ENCODE results near the gene ERGIC3.

The ERGIC3 gene

DNA sequence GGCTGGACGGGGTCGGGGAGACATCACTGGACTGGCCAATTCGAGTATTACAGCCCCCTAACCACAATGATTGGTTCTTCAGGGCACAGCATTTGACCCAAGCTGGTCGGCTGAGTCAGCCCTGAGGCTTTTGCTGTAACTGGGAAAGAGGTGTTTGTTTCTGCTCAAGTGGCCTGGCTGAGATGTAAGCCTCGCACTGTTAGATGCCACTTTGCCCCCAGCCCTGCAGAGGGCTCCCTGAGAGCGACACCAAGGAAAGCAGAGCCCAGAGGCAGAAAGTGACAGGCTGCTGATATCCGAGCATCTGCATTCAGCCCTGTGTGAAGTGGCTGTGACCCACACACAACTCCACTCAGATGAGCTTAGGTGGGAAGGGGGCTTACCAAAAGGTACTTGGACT lies 19.4 kb downstream of the ERGIC3 start:
- DNase-seq (ENCODE audit: low read depth in 2 of 2): no peak

DNA sequence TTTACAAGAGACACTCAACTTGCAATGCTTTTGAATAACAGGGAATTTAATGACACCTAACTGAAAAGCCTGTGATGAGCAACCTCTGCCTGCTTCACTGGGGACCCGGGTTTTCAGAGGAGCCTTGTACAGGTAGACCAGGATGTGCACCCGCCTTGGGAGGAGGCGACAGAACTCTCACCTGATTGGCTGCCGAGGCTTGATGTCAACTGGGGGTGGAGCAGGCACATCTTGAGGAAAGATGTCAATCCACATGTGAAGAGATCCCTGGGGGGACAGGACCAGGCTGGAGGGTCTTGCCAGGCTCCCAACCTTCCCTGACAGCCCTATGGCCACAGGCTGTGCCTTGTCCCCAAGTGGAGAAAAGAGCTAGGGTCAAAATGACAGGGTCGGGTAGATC lies 19.8 kb downstream of the ERGIC3 start:
- no peak for DNase-seq (ENCODE audit: low read depth in 2 of 2)

DNA sequence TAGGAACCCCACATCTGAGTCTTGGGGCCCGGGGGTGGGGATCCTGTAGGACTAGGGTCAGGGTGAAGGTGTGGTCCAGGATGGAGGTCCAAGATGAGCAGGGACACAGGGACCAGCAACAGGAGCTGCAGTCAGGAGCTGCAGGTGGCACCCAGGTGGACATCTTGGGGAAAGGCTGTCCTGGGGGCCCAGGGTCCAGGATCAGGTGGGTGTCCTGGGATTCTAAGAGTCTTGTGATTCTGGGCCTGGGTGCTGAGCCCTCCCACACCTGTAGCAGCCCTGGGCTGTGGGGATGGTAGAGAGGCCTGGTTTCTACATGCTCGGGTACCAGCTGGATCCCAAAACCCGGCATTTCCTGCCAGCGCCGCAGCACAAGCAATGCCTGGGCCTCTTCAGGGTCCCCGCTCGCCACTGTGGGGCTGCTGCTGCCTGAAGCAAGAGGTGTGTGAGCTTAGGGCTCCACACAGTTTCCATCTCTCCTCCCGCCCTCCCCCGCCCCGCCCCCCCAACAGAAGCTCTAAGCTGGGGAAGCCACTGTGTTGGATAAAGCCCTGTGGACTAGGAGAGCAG lies 20.7 kb downstream of the ERGIC3 start:
- DNase-seq (ENCODE audit: low read depth in 2 of 2): no peak

DNA sequence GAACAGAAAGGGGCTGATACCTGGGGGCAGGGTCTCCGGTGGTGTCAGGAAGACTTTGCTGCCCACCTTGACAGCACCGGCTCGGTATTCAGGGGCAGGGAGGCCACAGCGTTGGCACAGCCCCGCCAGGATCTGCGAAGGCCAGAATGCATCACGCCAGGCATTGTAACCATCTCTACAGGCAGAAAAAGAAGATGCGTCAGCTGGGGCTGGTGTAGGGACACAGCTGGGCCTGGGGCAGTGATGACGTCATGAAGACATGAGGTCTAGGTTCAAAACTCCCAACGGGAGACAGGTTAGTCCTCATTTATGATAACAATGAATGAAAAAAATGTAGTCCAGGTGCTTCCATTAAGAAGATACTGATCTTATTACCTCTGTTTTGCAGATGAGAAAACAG lies 22.0 kb downstream of the ERGIC3 start:
- no peak for DNase-seq (ENCODE audit: low read depth in 2 of 2)

DNA sequence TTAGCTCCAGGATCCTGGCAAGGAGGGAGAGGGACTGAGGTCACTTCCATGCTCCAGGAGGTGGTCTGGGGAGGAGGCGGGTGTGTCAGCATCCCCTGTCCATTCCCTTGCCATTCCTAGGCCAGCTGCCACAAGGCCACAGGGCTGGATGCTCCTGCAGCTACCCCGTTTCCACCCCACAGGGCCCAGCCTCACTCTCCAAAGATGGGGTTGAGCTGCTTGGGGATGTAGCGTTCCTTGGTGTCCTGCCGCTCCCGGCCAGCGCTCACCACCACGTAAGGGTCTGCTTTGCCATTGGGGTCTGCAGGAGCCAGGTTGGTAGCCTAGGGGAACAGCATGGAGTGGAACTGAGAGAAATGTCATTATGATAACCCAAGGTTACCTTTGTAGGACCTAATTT lies 23.0 kb downstream of the ERGIC3 start:
- no peak for DNase-seq (ENCODE audit: low read depth in 2 of 2)

DNA sequence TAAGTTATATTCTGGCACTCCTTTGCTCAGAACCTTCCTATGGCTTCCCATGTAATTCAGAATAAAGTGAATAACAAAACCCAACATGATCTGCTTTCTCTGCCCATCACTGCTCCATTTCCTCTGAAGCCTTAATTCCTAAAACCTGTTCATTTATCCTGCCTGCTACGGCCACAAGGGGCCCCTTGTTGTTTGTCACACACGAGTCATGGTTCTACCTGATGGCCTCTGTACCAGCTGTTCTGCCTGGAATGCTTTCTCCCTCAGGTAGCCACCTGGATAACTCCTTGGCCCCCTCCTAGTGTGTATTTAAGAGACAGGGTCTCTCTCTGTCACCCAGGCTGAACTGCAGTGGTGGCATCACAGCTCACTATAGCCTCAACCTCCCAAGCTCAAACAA lies 26.8 kb downstream of the ERGIC3 start:
- DNase-seq (ENCODE audit: low read depth in 2 of 2): no peak

DNA sequence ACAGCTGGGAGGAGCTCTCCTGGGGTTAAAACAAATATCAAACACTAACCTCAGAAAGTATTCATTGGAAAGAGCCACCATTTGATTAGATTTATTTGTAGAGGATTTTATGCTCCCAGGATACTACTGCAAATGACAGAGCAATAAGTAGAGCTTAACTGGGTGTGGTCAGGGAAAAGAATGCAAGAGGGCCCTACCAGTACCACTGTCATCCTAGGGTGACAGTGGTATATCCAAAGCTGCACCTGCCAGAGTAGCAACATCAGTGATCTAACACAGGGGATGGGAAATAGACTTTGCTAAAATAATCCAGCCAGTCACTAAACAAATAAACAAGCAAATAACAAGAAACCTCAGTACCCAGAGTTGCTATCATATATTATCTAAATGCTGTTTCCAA lies 29.7 kb downstream of the ERGIC3 start:
- DNase-seq (ENCODE audit: low read depth in 2 of 2): no peak

DNA sequence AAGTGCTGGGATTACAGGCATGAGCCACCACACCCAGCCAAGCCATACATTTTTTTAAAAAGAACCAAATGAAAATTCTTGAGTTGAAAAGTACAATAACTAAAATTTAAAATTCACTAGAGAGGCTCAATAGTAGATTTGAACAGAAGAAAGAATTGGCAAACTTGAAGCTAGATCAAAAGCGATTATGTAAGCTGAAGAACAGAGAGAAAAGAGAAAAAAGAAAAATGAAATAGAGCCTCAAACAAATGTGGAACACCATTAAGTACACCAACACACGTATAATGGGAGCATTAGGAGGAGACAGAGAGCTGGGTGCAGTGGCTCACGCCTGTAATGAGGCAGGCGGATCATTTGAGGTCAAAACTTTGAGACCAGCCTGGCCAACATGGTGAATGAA lies 31.0 kb downstream of the ERGIC3 start:
- DNase-seq (ENCODE audit: low read depth in 2 of 2): no peak

DNA sequence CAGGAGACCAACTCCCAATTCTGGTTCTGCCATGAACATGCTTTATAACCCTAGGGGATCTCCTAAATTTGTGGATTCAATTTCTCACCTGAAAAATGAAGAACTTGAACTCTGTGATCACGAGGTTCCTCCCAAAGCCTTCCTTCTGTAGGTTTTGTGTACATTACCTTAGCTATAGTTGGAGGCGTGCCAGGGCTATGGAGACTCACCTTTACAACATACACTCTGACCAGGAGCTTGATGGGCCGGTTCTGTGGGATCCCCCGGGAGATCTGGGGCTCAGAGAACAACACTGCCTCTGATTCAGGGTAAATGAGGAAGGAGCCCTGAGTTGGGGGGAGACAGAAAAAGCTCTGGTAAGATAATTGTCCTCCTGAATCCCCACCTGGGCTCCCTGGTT lies 34.1 kb downstream of the ERGIC3 start:
- no peak for DNase-seq (ENCODE audit: low read depth in 2 of 2)

DNA sequence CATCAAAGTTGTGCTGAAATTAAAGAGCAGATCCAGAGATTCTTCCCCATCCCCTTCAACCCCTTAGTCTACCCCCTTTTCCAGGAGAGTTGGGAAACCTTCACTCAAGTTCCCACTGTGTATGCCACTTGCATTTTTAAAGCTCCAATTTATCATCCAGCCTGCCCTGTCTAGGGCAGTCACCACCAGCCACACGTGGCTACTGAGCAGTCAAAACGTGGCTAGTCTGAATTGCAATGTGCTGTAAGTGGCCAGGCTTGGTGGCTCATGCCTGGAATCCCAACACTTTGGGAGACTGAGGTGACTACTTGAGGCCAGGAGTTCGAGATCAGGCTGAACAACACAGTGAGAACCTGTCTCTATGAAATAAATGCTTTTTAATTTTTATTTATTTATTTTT lies 34.9 kb downstream of the ERGIC3 start:
- DNase-seq (ENCODE audit: low read depth in 2 of 2): no peak

DNA sequence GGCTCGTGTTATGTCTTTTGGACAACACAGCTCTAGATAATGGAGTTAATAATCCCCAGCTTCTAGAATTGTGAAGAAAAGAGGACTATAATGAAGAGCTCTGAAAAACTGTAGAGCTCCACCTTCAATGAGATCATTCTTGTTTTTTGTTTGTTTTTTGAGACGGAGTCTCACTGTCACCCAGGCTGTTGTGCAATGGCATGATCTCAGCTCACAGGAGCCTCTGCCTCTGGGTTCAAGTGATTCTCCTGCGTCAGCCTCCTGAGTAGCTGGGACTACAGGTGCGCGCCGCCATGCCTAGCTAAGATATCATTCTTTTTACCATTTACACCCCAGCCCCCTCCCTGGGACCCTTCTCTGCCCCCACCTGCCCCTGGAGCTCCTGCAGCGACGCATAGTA lies 36.6 kb downstream of the ERGIC3 start:
- DNase-seq (ENCODE audit: low read depth in 2 of 2): no peak

DNA sequence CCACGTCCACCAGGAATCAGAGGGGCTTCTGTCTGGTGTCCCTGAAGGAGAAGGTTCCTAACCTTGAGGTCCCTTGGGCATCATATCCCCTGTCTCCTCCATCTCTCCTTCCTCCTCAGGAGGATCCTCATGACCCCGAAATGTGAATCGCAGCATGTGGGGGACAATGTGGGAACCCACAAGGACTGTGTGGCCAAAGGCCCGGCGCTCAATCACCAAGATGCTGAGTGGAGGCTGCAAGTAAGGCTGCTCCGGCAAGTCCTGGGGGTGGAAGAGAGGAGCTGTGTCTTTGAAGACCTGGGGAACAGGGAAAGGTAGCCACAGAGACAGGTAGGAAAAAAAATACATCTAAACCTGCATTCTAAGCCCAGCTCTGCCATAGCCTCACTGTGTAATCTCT lies 37.3 kb downstream of the ERGIC3 start:
- no peak for DNase-seq (ENCODE audit: low read depth in 2 of 2)

DNA sequence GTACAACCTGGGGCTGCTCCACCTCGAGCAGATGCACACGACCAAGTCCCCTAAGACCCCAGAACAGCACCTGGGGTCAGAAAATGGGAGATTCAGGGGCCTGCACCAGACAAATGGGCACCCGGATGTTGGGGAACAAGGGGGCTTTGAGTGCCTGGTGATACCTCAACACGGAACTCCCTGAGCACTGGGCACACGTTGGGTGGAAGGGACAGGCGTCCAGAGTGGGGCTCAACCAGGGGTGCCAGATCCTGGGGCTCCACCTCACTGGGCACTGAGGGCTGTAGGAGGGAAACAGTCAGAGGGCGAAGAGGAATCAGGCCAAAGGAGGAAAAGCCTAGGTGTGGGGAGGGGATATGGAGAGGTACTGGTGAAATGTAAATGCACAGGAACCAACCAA lies 40.3 kb downstream of the ERGIC3 start:
- no peak for DNase-seq (ENCODE audit: low read depth in 2 of 2)

DNA sequence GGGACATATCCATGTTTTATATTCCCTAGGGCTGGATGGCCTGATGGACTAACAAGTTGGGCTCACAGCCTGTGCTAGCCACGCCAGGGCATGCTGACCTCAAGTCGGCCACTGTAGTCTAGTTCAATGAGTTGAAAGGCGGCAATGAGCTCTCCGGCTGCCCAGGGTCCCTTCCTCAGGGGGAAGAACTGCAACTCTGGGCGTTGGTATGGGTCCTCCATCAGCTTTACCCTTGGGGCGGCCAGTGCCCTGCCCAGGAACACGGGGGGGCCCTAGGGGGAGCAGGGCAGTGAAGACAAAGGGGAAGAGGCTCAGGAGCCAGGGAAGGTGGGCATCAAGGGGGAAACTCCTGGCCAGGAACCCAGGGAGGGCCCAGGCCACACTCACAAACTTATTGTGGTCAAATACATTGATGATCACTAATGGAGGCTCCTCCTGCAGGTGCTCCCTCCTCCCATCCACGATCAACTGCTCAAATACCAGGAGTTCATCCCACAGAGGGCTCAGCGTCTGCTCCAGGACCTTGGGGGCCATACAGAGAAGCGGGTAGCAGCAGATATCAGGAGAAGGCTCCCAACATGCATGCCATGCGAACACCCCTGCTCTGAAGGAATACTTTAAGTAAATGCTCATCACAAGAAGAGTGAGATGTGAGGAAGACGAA lies 41.0 kb downstream of the ERGIC3 start:
- no peak for DNase-seq (ENCODE audit: low read depth in 2 of 2)

DNA sequence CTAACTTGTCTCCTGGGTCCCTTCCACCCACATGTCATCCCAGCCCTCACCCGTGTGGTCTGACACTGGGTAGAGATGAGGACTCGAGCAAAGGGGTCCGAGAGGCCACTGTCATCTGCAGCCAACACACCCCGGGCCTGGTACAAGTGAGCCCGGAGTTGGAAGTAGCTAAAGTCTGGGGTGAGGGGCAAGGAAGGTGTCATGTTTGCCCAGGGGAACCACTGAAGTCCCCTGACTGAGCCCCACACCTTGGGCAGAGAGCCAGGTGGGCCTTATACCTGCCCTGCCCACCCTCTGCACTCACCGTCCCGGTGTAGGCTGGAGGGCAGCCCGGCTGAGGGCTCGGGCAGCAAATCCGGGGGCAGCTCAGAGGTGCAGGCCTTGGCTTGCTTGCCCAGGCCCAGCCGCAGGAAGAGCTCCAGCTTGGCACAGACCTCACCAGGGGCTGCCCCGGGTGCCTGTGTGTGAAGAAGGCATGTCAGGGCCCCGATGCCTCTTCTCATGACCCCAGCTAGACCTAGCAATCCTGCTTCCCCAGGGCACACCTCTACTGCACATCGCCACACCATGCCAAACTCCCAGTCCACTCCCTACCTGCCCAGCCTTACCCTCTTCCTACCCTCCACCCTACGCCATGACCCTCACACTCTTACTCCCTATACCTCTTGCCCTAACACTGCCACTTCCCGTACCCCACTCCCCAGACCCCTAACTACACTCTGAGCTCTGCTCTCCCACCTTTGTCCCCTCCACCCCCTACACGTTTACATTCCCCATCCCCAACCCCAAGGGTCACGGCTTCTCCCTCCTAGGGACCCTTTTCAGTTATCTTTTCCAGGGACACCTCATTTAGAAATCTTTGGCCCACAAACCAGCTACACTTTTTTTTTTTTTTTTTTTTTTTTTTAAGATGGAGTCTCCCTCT lies 42.0 kb downstream of the ERGIC3 start:
- DNase-seq (ENCODE audit: low read depth in 2 of 2): no peak

DNA sequence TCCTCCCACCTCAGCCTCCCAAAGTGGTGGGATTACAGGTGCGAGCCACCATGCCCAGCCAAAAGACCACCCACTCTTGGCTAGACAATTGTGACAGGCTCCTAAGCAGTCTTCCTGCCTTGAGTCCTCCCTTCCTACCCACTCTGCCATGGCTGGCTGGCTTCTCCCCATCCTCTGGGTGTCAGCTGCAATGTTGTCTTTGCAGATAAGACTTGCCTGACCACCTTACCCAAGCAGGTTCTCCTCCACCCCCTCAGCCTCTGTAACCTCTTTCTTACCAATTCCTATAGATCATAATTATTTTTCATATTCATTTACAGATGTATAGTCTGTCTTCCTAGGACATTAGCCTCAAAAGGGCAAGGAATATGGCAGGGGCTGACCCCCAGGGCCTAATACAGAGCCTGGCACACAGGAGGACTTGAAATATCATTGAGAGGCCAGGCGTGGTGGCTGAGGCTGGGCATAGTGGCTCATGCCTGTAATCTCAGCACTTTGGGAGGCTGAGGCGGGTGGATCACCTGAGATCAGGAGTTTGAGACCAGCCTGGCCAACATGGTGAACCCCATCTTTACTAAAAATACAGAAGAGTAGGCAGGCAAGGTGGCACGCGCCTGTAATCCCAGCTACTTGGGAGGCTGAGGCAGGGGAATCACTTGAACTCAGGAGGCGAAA lies 45.0 kb downstream of the ERGIC3 start:
- DNase-seq (ENCODE audit: low read depth in 2 of 2): no peak

DNA sequence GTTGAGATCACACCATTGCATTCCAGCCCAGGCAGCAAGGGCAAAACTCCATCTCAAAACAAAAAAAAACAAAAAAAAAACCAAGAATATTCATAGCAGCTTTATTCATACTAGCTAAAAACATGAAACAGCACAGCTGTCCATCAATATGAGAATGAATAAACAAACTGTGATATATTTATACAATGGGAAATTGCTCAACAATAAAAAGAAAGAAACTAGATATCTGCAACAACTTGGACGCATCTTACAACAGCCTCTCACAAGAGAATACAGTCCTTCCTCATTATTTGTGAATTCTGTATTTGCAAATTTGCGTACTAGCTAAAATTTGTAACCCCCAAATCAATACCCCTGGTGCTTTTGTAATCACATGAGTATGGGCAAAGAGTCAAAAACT lies 45.6 kb downstream of the ERGIC3 start:
- DNase-seq (ENCODE audit: low read depth in 2 of 2): no peak

DNA sequence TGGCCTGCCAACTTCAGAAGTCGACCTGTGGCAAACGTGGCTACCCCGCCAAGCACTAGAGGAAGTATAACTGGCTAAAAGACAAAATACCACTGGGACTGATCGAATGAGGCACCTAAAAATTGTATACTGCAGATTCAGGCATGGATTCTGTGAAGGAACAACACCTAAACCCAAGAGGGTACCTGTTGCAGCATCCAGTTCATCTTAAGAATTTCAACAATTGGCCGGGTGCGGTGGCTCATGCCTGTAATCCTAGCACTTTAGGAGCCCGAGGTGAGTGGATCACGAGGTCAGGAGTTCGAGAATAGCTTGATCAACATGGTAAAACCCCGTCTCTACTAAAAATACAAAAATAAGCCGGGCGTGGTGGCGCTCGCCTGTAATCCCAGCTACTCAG lies 46.5 kb downstream of the ERGIC3 start:
- DNase-seq (ENCODE audit: low read depth in 2 of 2): no peak

DNA sequence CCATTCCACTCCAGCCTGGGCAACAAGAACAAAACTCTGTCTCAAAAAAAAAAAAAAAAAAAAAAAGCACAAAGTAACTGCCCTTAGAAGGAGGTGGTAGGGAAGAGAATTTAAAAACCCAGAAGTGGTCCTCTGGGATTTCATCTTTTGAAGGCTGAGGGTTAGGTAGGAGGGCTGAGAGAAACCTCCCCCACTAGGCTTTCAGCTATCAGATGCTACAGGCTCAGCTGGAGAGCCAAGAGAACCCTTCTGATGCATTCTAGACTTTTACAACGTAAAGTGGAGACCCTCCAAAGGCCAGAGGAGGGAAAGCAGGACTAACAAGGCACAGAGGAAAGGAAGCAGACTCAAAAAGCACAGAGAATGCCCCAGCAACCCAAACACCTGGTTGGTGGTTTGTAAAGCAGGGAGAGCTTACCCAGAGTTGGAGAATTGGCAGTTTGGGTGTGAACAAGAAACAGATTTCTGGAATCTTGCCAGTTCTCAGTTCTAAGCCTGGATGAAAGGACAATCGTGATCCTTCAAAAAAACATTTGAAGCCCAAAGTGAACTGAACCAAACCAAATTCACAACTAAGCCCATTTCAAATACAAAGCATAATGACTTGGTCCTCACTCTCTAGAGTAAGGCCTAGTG lies 50.6 kb downstream of the ERGIC3 start:
- no peak for DNase-seq (ENCODE audit: low read depth in 2 of 2)

DNA sequence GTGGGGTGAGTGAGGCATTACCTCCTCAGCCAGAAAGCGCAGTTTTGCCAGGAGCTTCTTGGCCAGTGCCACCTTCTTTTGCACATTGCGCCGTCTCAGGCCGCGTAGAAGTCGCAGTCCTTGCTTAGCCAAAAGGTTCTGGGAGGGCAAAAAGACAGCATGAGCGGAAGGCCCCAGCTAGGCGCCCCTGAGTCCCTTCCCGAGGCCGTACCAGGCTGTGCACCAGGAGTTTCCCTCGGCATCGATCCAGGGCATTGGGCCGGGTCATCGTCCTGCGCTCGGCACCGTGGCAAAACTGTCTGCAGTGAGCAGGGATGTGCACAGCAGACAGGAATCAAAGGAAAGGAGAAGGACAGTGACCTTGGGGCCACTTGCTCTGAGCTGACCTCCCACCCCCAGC lies 53.6 kb downstream of the ERGIC3 start:
- DNase-seq (ENCODE audit: low read depth in 2 of 2): no peak

DNA sequence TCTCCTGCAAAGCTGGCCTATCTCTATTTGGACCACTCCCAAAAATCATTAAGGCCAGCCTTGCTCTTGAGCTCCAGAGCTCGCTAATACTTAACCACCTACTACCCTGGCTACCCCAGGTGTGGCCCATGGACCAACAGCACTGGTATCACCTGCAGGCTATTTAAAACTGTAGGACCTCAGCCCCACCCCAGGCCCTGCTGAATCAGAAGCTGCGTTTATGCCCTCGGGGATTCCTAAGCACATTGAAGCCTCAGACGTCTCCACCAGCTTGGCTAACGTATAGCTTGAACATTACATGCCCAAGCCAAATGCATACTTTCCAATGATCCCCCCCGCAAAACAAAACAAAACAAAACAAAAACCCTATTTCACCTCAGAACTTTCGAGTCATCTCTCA lies 54.0 kb downstream of the ERGIC3 start:
- DNase-seq (ENCODE audit: low read depth in 2 of 2): no peak

DNA sequence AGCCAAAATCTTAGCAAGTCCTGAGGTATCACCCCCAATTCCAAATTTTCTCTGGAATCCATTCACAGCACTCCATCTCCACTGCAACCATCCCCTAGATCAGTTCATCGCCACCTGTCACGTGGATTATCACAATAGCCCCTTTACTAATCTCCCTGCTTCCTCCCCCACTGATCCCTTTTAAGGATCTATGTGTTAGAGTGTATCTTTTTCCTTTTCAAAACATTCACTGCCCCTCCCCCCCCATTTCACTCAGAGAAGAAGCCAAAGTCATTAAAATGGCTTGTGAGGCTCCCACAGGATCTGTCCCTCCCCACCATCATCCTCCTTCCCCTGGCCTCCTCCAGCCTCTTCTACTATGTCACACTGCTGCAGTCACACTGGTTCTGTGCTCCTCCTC lies 55.3 kb downstream of the ERGIC3 start:
- DNase-seq (ENCODE audit: low read depth in 2 of 2): no peak
